DOHH2 (cell line): ENCODE measurements around the gene NAA60.

Source experiments
- H3F3A ChIP-seq: fragments of 200-600 bp; sonication (generic), shearing (Covaris generic); 2 replicates; pipeline ENCODE4 v1.6.0; 2016; ENCODE audit warnings: antibody characterized with exemption, mild to moderate bottlenecking; ENCODE audit not compliant: control insufficient read depth, insufficient read depth
- H3K27ac ChIP-seq: fragments of 200-600 bp; sonication (generic); 2 replicates; pipeline ENCODE4 v1.5.1; 2014; ENCODE audit warnings: low read depth, mild to moderate bottlenecking, low read length, moderate library complexity
- H3K27me3 ChIP-seq: fragments of 200-600 bp; sonication (generic); 2 replicates; pipeline ENCODE4 v1.6.1; 2014; ENCODE audit warnings: mild to moderate bottlenecking, low read length, mixed read lengths; ENCODE audit not compliant: control insufficient read depth
- H3K36me3 ChIP-seq: fragments of 200-600 bp; sonication (generic); 2 replicates; pipeline ENCODE4 v1.6.1; 2014; ENCODE audit warnings: mild to moderate bottlenecking, low read length, moderate library complexity, mixed read lengths; ENCODE audit not compliant: control insufficient read depth
- H3K4me1 ChIP-seq: fragments of 200-600 bp; sonication (generic); 2 replicates; pipeline ENCODE4 v1.6.1; 2014; ENCODE audit warnings: mild to moderate bottlenecking, low read length, mixed read lengths; ENCODE audit not compliant: control insufficient read depth
- H3K4me2 ChIP-seq: fragments of 200-600 bp; sonication (generic); 2 replicates; pipeline ENCODE4 v1.6.0; 2014; ENCODE audit warnings: mild to moderate bottlenecking, low read length, moderate library complexity
- H3K4me3 ChIP-seq: fragments of 200-600 bp; sonication (generic); 2 replicates; pipeline ENCODE4 v1.5.1; 2014; ENCODE audit warnings: mild to moderate bottlenecking, low read length, mixed read lengths
- H3K79me2 ChIP-seq: fragments of 200-600 bp; sonication (generic); 2 replicates; pipeline ENCODE4 v1.6.1; 2014; ENCODE audit warnings: mild to moderate bottlenecking, low read length, mixed read lengths; ENCODE audit not compliant: control insufficient read depth
- H3K9me2 ChIP-seq: fragments of 200-600 bp; sonication (generic); replicated peaks from 2 replicates; pipeline ENCODE4 v1.6.1; 2014; ENCODE audit warnings: mild to moderate bottlenecking, low read length, mixed read lengths; ENCODE audit not compliant: control insufficient read depth
- H3K9me3 ChIP-seq: fragments of 200-600 bp; sonication (generic); 2 replicates; pipeline ENCODE4 v1.6.1; 2014; ENCODE audit warnings: antibody characterized with exemption, low read length, mixed read lengths; ENCODE audit not compliant: control insufficient read depth, insufficient read depth
- H4K20me1 ChIP-seq: fragments of 200-600 bp; sonication (generic); 2 replicates; pipeline ENCODE4 v1.6.0; 2014; ENCODE audit warnings: low read depth, mild to moderate bottlenecking, antibody characterized with exemption, low read length, moderate library complexity; ENCODE audit not compliant: control insufficient read depth, insufficient read depth
- CTCF ChIP-seq: fragments of 200-600 bp; sonication (generic); IDR thresholded peaks from one replicate; pipeline ENCODE4 v1.5.1; 2014; ENCODE audit warnings: antibody characterized with exemption, mild to moderate bottlenecking, low read depth, low read length; ENCODE audit not compliant: poor library complexity, severe bottlenecking
- EZH2phosphoT487 ChIP-seq: fragments of 200-600 bp; sonication (generic); IDR thresholded peaks from 2 replicates; pipeline ENCODE4 v1.6.1; 2017; ENCODE audit warnings: borderline replicate concordance, mild to moderate bottlenecking, antibody characterized with exemption, low read length, moderate library complexity, mixed read lengths

The NAA60 gene

GRCh38 chr16:3514621-3515020 lies 71.1 kb downstream of the NAA60 start:
- TF ChIP-seq CTCF (no peak), EZH2phosphoT487 (no peak)
- no peaks in the 10 kb centered on the region for H4K20me1 ChIP-seq
- no peak overlapping the region for H3K4me3 ChIP-seq
- H3K9me3 ChIP-seq = no peaks in the 10 kb centered on the region
- no peaks in the 10 kb centered on the region for H3F3A ChIP-seq
- H3K4me1 ChIP-seq = no peaks in the 10 kb centered on the region
- no peaks in the 10 kb centered on the region for H3K27me3 ChIP-seq
- no peak overlapping the region for H3K27ac ChIP-seq
- no peaks in the 10 kb centered on the region for H3K9me2 ChIP-seq
- H3K79me2 ChIP-seq = no peaks in the 10 kb centered on the region
- H3K36me3 ChIP-seq = peaks cover 14% of the 10 kb centered on the region
- no peak overlapping the region for H3K4me2 ChIP-seq

- peaks cover 16% of the 10 kb centered on the region for H3K36me3 ChIP-seq
- H3K27ac ChIP-seq = no peak overlapping the region
- no peak overlapping the region for H3K4me2 ChIP-seq
- H3K4me3 ChIP-seq = no peak overlapping the region
- H3K4me1 ChIP-seq = no peaks in the 10 kb centered on the region
- no peaks in the 10 kb centered on the region for H3K9me3 ChIP-seq
- no peak for TF ChIP-seq CTCF
- no peak for TF ChIP-seq EZH2phosphoT487
- no peaks in the 10 kb centered on the region for H3F3A ChIP-seq
- H4K20me1 ChIP-seq = no peaks in the 10 kb centered on the region
- H3K79me2 ChIP-seq = no peaks in the 10 kb centered on the region
- no peaks in the 10 kb centered on the region for H3K27me3 ChIP-seq
- H3K9me2 ChIP-seq = no peaks in the 10 kb centered on the region
Measured at GRCh38 chr16:3515897-3516296, 72.4 kb downstream of the NAA60 start.

- Histone ChIP-seq H3K79me2 (no peaks in the 10 kb centered on the region), H4K20me1 (no peaks in the 10 kb centered on the region), H3K36me3 (peaks cover 19% of the 10 kb centered on the region), H3K4me3 (no peak overlapping the region), H3K4me2 (no peak overlapping the region), H3K27ac (no peak overlapping the region), H3K9me3 (no peaks in the 10 kb centered on the region), H3F3A (0 out of 2 replicates have a peak, but pooled peaks cover 5% of the 10 kb centered on the region), H3K4me1 (no peaks in the 10 kb centered on the region), H3K9me2 (no peaks in the 10 kb centered on the region), H3K27me3 (no peaks in the 10 kb centered on the region)
- TF ChIP-seq EZH2phosphoT487 = no peak
- no peak for TF ChIP-seq CTCF
Measured at GRCh38 chr16:3518292-3518985, 75.0 kb downstream of the NAA60 start.
